H1 (cell line): ENCODE data around the gene SCN2B. TPM values are rescaled to one million over a fixed set of nuclear protein-coding genes. Genes with fewer than 3 reads are reported as not detected.

Source experiments
- CHD7 ChIP-seq: fragments of 300-600 bp; sonication (generic); IDR thresholded peaks from 2 replicates; pipeline ENCODE4 v1.7.1; 2012; ENCODE audit warnings: low read length, moderate library complexity, mild to moderate bottlenecking, inconsistent platforms; ENCODE audit not compliant: insufficient replicate concordance
- polyA plus RNA-seq, 7 experiments: library from polyadenylated mRNA; depleted of rRNA in 3 of 7; stranded (reverse) in 5 of 7; unstranded in 2 of 7; fragments of >200 nt in 5 of 7; fragments of 200-250 nt in 2 of 7; gene quantifications; 1 replicate in 5 of 7; 2 replicates in 1 of 7; 4 replicates in 1 of 7; pipeline versions ENCODE4 v1.2.1 to v1.2.3, GENCODE V29; 2011 to 2013; ENCODE audit warnings: missing spikeins in 2 of 7, mixed read lengths in 2 of 7
- total RNA-seq: library from RNA; stranded (reverse); fragmentation: NEBNext Ultra II Directional; extraction: Animal tissue kit (Norgen Biotek cat#: 25700); gene quantifications from 2 replicates; pipeline ENCODE4 v1.2.1, GENCODE V29; 2021

The SCN2B gene
- total and polyA plus RNA-seq, 2 of the 8 experiments (the other 6 are each of a cell fraction or from before 2014, with no cell fraction given) = 0.14 to 0.24 TPM

GRCh38 chr11:118129471-118130172, 46.8 kb downstream of the SCN2B start (continued):
- TF ChIP-seq CHD7 = no peak
- TF ChIP-seq, all 59 proteins: peak for 0
